Adrenal gland (tissue), 5 donors: ENCODE measurements around the gene LCN10.

Experiments
- POLR2A ChIP-seq, 2 donors: fragments of 450-650 bp; IDR thresholded peaks; one replicate each; pipeline ENCODE4 v1.6.1; 2017; ENCODE audit warnings: antibody characterized with exemption in 2 of 2, mild to moderate bottlenecking in 2 of 2, moderate library complexity in 1 of 2
- TF ChIP-seq, protein P1 (sequence below), 6 experiments: fragments of 450-650 bp in 4 of 6; fragments of 200-600 bp in 2 of 6; sonication (generic) in 1 of 6; IDR thresholded peaks; 1 replicate in 5 of 6; 2 replicates in 1 of 6; pipeline versions ENCODE4 v1.5.1 to v1.8.0; 2016 to 2021; ENCODE audit warnings: antibody characterized with exemption in 6 of 6, mild to moderate bottlenecking in 2 of 6, moderate library complexity in 1 of 6
- donor health status: DM: no; HTN: no; CAD: no.

DNA sequence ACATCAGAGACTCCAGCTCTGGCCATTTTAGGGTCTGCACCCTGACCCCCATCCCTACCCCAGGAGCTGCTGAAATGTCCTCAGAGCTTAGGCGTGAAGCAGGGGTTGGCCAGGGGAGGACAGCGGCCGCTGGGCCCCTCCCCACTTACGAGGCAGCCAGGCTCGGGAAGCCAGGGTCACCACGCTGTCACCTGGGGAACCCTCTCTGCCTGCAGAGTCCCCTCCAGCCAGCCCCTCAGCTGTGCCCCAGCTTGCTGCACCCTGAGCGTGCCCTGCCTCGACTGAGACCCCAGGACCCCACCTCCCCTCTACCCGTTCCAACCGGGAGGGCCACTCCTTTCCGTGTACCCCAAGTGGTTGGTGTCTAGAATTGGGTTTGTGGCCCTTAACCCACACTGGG, 2.7 kb downstream of the LCN10 start:
- TF ChIP-seq, protein P1, sequence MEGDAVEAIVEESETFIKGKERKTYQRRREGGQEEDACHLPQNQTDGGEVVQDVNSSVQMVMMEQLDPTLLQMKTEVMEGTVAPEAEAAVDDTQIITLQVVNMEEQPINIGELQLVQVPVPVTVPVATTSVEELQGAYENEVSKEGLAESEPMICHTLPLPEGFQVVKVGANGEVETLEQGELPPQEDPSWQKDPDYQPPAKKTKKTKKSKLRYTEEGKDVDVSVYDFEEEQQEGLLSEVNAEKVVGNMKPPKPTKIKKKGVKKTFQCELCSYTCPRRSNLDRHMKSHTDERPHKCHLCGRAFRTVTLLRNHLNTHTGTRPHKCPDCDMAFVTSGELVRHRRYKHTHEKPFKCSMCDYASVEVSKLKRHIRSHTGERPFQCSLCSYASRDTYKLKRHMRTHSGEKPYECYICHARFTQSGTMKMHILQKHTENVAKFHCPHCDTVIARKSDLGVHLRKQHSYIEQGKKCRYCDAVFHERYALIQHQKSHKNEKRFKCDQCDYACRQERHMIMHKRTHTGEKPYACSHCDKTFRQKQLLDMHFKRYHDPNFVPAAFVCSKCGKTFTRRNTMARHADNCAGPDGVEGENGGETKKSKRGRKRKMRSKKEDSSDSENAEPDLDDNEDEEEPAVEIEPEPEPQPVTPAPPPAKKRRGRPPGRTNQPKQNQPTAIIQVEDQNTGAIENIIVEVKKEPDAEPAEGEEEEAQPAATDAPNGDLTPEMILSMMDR (IDR thresholded peaks at IDR 0.05) = no peak
- TF ChIP-seq POLR2A (IDR thresholded peaks at IDR 0.05) = no peak
